ENCODE results near the gene FAM237A.

FAM237A gene

GRCh38 chr2:206692971-206693370, 50.7 kb downstream of the FAM237A start:
- no peak for DNase-seq

- no peak for DNase-seq
These were observed 51.3 kb downstream of the FAM237A start for GRCh38 chr2:206693399-206694137.

GRCh38 chr2:206696910-206697309, 54.6 kb downstream of the FAM237A start:
- DNase-seq: no peak

GRCh38 chr2:206698811-206699210, 56.5 kb downstream of the FAM237A start:
- no peak for DNase-seq

All from effector CD8-positive, alpha-beta T cell (primary cell).